ENCODE data around the gene INPP5D. TPM values are rescaled to one million over a fixed set of nuclear protein-coding genes. Genes with fewer than 3 reads are reported as not detected.
A peak's percentile ranks its signal among the peaks of the same experiment; 100 is the strongest.
"Not testable (repeated sequence)": the region's sequence is repeated elsewhere in the genome, so short reads cannot be mapped to it uniquely, and the experiment has no call there.

INPP5D gene
- polyA plus RNA-seq, 3 donors, result 30.6 to 90.2 (median 54.8) TPM

DNA sequence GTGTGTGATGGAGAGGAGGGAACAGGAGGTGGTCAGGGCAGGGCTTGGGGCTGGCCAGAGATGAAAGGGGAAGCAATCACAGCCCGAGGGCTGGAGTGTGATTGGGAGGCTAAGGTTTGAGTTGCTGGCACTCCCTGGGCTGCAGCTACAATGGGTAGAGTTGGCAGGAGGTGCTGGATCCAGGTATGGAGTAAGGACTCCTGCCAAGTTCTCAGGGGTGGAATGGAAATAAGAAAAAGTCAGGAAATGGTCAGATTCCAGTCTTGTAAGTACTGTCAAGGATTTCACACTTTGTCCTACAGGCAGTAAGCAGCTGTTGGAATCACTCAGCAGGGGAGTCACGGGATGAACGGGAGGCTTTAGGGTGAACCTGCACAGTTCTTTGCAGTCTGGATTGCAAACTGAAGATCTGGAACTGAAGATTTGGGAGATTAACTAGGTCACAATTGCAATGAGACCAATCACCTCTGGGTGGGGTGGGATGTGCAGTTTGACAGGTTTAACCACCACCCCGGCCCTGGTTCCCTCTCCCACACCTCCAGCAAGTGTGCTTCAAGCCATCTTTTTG, 10.9 kb upstream of the INPP5D start:
- Histone ChIP-seq H3K9ac (ENCODE audit: insufficient read depth, low read length, poor library complexity, severe bottlenecking) (no peak overlapping the region), H3K79me2 (ENCODE audit: insufficient read depth, low read length) (no peaks in the 10 kb centered on the region), H3K4me1 (ENCODE audit: control insufficient read depth in 1 of 2, insufficient read depth in 2 of 2, low read length in 2 of 2) (peaks cover 7 to 13% of the 10 kb centered on the region in 2 donors), H3K27me3 (ENCODE audit: control insufficient read depth in 2 of 2, insufficient read depth in 2 of 2, low read length in 2 of 2) (no peaks in the 10 kb centered on the region), H2AFZ (ENCODE audit: insufficient read depth, low read depth, low read length, poor library complexity, severe bottlenecking) (no peak overlapping the region), H3K4me2 (replicated peaks; ENCODE audit: extremely low read depth, low read length, poor library complexity, severe bottlenecking) (no peak overlapping the region), H4K20me1 (ENCODE audit: insufficient read depth, low read length) (peaks cover 2% of the 10 kb centered on the region), H3K4me3 (replicated peaks in 1 of 3; ENCODE audit: low read depth in 2 of 3, low read length in 3 of 3) (no peak overlapping the region), H3K27ac (ENCODE audit: low read depth in 1 of 2, low read length in 2 of 2) (no peak overlapping the region), H3K36me3 (replicated peaks in 1 of 2; ENCODE audit: control insufficient read depth in 1 of 2, insufficient read depth in 2 of 2, low read length in 2 of 2) (no peaks in the 10 kb centered on the region), H3K9me3 (replicated peaks in 1 of 2; ENCODE audit: control insufficient read depth in 1 of 2, insufficient read depth in 1 of 2, low read length in 2 of 2) (no peaks in the 10 kb centered on the region)
- intact Hi-C loops (cut with micrococcal nuclease), result no loop called here
- TF ChIP-seq, protein P1, sequence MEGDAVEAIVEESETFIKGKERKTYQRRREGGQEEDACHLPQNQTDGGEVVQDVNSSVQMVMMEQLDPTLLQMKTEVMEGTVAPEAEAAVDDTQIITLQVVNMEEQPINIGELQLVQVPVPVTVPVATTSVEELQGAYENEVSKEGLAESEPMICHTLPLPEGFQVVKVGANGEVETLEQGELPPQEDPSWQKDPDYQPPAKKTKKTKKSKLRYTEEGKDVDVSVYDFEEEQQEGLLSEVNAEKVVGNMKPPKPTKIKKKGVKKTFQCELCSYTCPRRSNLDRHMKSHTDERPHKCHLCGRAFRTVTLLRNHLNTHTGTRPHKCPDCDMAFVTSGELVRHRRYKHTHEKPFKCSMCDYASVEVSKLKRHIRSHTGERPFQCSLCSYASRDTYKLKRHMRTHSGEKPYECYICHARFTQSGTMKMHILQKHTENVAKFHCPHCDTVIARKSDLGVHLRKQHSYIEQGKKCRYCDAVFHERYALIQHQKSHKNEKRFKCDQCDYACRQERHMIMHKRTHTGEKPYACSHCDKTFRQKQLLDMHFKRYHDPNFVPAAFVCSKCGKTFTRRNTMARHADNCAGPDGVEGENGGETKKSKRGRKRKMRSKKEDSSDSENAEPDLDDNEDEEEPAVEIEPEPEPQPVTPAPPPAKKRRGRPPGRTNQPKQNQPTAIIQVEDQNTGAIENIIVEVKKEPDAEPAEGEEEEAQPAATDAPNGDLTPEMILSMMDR (IDR thresholded peaks at IDR 0.05), result no peak
- H3K27me3 Mint-ChIP-seq (ENCODE audit: low read depth in 3 of 3), result peaks cover 5 to 10% (median 9%) of the 10 kb centered on the region in 3 donors
- peak overlapping the region in 1 of 7 donors; percentile 75 for H3K27ac Mint-ChIP-seq
- DNase-seq, result no peak
- peak overlapping the region in 1 of 2 donors; percentile 3 for H3K4me3 Mint-ChIP-seq
- H3K36me3 Mint-ChIP-seq, result no peaks in the 10 kb centered on the region
- H3K9me3 Mint-ChIP-seq, result no peaks in the 10 kb centered on the region
- peaks cover 18% of the 10 kb centered on the region for H3K4me1 Mint-ChIP-seq
- whole genome bisulfite sequencing (ENCODE audit: insufficient coverage), result 20% methylated on average over 1 of the region's 4 CpGs

DNA sequence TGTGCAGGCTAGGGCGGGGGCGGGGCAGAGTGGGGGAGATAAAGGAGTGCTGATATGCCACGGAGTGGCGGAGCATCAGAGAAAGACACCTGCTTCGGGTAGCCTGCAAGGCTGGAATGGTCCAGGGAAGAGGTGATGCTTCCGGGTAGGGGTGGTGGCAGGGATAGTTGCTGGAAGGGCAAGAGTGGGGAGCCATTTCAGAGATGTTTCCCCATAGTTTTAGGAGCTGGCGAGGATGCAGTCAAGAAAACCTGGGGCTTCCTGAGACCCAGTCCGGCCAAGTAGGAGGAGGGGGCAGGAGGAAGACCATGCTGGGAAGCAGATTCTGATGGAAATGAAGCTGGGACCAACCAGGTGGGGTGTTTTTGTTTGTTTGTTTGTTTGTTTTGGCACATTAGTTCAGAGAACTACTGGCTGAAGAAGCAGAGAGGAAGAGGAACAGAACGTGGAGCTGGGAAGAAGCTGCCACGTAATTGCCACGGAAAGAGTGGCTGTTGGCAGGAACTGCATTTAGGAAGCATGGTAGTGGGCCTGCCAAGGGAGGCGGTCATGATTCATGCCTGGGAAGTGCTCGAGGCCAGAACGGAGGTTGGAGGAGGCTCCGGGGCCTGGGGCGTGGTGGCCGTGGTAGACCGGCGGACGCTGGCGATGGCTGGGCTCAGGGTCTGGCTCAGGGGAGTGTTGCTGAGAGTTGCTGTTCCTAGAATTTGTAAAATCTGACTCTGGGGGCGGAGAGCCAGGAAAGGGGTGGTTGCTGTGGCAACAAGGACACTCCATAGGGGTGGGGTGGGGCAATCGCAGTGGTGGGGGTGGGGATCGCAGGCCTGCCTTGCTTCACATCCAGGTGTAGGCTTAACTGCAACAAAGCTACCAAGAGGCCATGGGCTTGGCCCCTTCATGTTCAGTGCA, 8.6 kb upstream of the INPP5D start:
- peaks cover 8 to 12% (median 12%) of the 10 kb centered on the region in 3 donors for H3K27me3 Mint-ChIP-seq (ENCODE audit: low read depth in 3 of 3)
- H3K27ac Mint-ChIP-seq, result peak overlapping the region in 3 of 7 donors; percentile 47 to 79 (median 61)

DNA sequence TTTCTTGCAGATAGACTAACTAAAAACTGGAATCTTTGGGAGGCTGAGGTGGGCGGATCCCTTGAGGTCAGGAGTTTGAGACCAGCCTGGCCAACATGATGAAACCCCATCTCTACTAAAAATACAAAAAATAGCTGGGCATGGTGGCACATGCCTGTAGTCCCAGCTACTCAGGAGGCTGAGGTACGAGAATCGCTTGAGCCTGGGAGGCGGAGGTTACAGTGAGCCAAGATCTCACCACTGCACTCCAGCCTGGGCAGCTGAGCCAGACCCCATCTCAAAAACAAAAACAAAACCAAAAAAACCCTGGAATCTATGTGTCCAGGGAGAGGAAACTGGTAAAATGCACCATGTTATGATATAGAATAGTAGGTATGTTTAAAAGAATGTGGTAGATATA, 7.6 kb upstream of the INPP5D start:
- not testable (repeated sequence) for H3K9me3 ChIP-seq (replicated peaks in 1 of 2; ENCODE audit: control insufficient read depth in 1 of 2, insufficient read depth in 1 of 2, low read length in 2 of 2); H3K36me3 Mint-ChIP-seq; DNase-seq; H3K79me2 ChIP-seq (ENCODE audit: insufficient read depth, low read length); H3K4me2 ChIP-seq (replicated peaks; ENCODE audit: extremely low read depth, low read length, poor library complexity, severe bottlenecking); H3K27ac ChIP-seq (ENCODE audit: low read depth in 1 of 2, low read length in 2 of 2); H4K20me1 ChIP-seq (ENCODE audit: insufficient read depth, low read length); H3K27me3 ChIP-seq (ENCODE audit: control insufficient read depth in 2 of 2, insufficient read depth in 2 of 2, low read length in 2 of 2); H3K9ac ChIP-seq (ENCODE audit: insufficient read depth, low read length, poor library complexity, severe bottlenecking); H3K36me3 ChIP-seq (replicated peaks in 1 of 2; ENCODE audit: control insufficient read depth in 1 of 2, insufficient read depth in 2 of 2, low read length in 2 of 2); H3K27ac Mint-ChIP-seq; H3K9me3 Mint-ChIP-seq; H2AFZ ChIP-seq (ENCODE audit: insufficient read depth, low read depth, low read length, poor library complexity, severe bottlenecking); H3K4me3 ChIP-seq (replicated peaks in 1 of 3; ENCODE audit: low read depth in 2 of 3, low read length in 3 of 3)
- peak overlapping the region in 1 of 2 donors; percentile 49 for H3K4me3 Mint-ChIP-seq
- 100% methylated on average over 3 of the region's 4 CpGs for WGBS (ENCODE audit: insufficient coverage)
- intact Hi-C loops (cut with micrococcal nuclease), result loop anchor here in 1 of 2 donors (10.0 kb wide), 1 partner anchor 198 kb away; no protein-coding TSS in a partner anchor
- peaks cover 8 to 12% (median 12%) of the 10 kb centered on the region in 3 donors for H3K27me3 Mint-ChIP-seq (ENCODE audit: low read depth in 3 of 3)
- H3K4me1 ChIP-seq (ENCODE audit: control insufficient read depth in 1 of 2, insufficient read depth in 2 of 2, low read length in 2 of 2), result peaks cover 7 to 13% of the 10 kb centered on the region in 2 donors
- H3K4me1 Mint-ChIP-seq, result peaks cover 18% of the 10 kb centered on the region

More for the DNA sequence above, 8.6 kb upstream of the INPP5D start:
- no peaks in the 10 kb centered on the region for H3K36me3 Mint-ChIP-seq
- H4K20me1 ChIP-seq (ENCODE audit: insufficient read depth, low read length), result peaks cover 5% of the 10 kb centered on the region
- peaks cover 18% of the 10 kb centered on the region for H3K4me1 Mint-ChIP-seq
- 51% methylated on average over 22 of the region's 24 CpGs for WGBS (ENCODE audit: insufficient coverage)
- H3K27me3 ChIP-seq (ENCODE audit: control insufficient read depth in 2 of 2, insufficient read depth in 2 of 2, low read length in 2 of 2), result no peaks in the 10 kb centered on the region
- peak overlapping the region; percentile 41 for H2AFZ ChIP-seq (ENCODE audit: insufficient read depth, low read depth, low read length, poor library complexity, severe bottlenecking)
- no peaks in the 10 kb centered on the region for H3K36me3 ChIP-seq (replicated peaks in 1 of 2; ENCODE audit: control insufficient read depth in 1 of 2, insufficient read depth in 2 of 2, low read length in 2 of 2)
- H3K9me3 Mint-ChIP-seq, result no peaks in the 10 kb centered on the region
- H3K9me3 ChIP-seq (replicated peaks in 1 of 2; ENCODE audit: control insufficient read depth in 1 of 2, insufficient read depth in 1 of 2, low read length in 2 of 2), result no peaks in the 10 kb centered on the region
- H3K79me2 ChIP-seq (ENCODE audit: insufficient read depth, low read length), result no peaks in the 10 kb centered on the region
- H3K4me3 Mint-ChIP-seq, result peak overlapping the region; percentile 5 to 51
- H3K9ac ChIP-seq (ENCODE audit: insufficient read depth, low read length, poor library complexity, severe bottlenecking), result no peak overlapping the region
- H3K27ac ChIP-seq (ENCODE audit: low read depth in 1 of 2, low read length in 2 of 2), result no peak overlapping the region
- peak; percentile 45 to 70 (median 65) for DNase-seq
- H3K4me1 ChIP-seq (ENCODE audit: control insufficient read depth in 1 of 2, insufficient read depth in 2 of 2, low read length in 2 of 2), result peaks cover 7 to 13% of the 10 kb centered on the region in 2 donors
- no peak overlapping the region for H3K4me2 ChIP-seq (replicated peaks; ENCODE audit: extremely low read depth, low read length, poor library complexity, severe bottlenecking)
- H3K4me3 ChIP-seq (replicated peaks in 1 of 3; ENCODE audit: low read depth in 2 of 3, low read length in 3 of 3), result no peak overlapping the region
- TF ChIP-seq, protein P1 (IDR thresholded peaks at IDR 0.05), result no peak
- intact Hi-C loops (cut with micrococcal nuclease), result loop anchor here in 1 of 2 donors (10.0 kb wide), 1 partner anchor 197 kb away; no protein-coding TSS in a partner anchor

All from CD14-positive monocyte (primary cell).